KOPT-K1 (cell line): ENCODE measurements around the gene KLC3.

ENCODE experiments used
- H3K27ac ChIP-seq: fragments of 200-600 bp; sonication (generic); 2 replicates; pipeline ENCODE4 v1.5.1; 2016; ENCODE audit warnings: antibody characterized with exemption, mild to moderate bottlenecking, low read depth, low read length; ENCODE audit not compliant: poor library complexity, severe bottlenecking
- H3K36me3 ChIP-seq: fragments of 200-600 bp; sonication (generic); 2 replicates; pipeline ENCODE4 v1.5.1; 2017; ENCODE audit warnings: antibody characterized with exemption, mild to moderate bottlenecking, low read length, moderate library complexity; ENCODE audit not compliant: insufficient read depth
- H3K9me3 ChIP-seq: fragments of 200-600 bp; sonication (generic); 2 replicates; pipeline ENCODE4 v1.5.1; 2017; ENCODE audit warnings: antibody characterized with exemption, low read length, mild to moderate bottlenecking; ENCODE audit not compliant: insufficient read depth, poor library complexity, severe bottlenecking

KLC3 gene

DNA sequence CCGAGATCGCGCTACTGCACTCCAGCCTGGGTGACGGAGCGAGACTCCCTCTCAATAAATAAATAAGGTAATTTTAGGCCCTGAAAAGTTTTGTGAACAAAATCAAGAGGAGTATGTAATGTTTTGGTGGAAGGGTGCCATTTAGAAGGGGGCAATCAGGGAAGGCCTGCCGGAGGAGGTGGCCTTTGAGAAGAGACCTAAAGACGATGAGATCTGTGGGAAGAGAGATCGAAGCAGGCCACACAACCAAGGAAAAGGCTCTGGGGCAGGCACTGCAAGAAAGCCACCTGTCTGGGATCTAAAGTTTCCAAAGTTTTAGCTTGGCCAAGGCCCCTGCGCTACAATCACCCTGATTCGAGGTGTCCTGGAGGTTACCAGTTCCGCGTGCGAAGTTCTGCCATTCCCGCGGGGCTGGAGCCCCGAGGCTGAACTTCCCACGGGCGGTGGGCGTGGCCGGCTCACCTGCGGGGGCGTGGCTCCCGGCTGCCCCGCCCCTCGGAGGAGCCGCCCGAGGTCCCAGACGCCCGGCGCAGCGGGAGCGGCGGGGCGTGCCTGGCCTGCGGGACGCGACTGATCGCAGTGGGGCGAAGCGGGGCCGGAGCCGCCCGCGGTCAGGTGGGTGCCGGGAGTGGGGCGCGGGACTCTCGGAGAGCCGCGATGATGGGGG lies at the start of gene KLC3:
KLC3 (plus strand) TSS at position 519 of the 667 bp plus-strand sequence. CDS start 4,792 bp downstream, outside the sequence.
- H3K27ac ChIP-seq: no peak within 1 kb of the TSS

DNA sequence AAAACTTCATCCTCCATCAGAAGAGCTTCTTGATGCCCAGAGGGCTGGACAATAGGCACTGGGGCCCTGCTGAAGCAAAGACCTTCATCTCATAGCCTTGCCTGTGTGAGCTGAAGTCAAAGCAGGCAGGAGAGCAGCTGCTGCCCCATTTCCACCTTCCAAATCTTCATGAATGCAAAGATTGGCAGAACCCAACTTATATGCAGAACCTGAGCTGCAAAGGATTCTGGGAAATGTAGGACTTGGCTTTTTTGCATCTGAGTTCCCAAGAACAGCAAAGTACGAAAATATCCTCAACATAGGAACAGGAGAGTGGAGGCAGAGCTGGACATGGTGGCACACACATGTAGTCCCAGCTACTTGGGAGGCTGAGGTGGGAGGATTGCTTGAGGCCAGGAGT lies 48.7 kb upstream of the KLC3 start:
- Histone ChIP-seq H3K36me3 (peaks cover 5% of the 10 kb centered on the region; the same call in 1 of the 2 replicates), H3K27ac (no peak overlapping the region), H3K9me3 (no peaks in the 10 kb centered on the region)

More for the DNA sequence above, at the start of gene KLC3:
- H3K36me3 ChIP-seq: no peaks in the 10 kb centered on the region
- no peaks in the 10 kb centered on the region for H3K9me3 ChIP-seq

DNA sequence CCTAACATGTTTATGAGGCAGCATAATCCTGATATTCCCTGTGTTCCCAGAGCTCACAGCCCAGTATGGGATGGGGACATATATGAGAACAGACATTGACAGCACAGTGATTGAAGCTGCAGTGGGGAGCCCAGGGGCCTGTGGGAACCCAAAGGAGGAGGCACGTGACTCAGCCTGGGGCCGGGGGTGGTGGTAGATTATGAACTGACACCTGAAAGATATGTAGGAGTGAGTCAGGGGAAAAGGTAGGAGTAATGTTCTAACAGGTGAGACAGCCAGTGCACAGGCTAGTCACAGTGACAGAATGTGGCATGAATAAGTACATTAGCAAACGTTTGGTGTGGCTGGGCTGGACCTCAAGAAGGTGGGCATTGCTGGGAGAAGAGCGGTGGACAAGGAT lies 46.9 kb upstream of the KLC3 start:
- Histone ChIP-seq H3K36me3 (peaks cover 5% of the 10 kb centered on the region; the same call in 1 of the 2 replicates), H3K9me3 (no peaks in the 10 kb centered on the region), H3K27ac (no peak overlapping the region)

DNA sequence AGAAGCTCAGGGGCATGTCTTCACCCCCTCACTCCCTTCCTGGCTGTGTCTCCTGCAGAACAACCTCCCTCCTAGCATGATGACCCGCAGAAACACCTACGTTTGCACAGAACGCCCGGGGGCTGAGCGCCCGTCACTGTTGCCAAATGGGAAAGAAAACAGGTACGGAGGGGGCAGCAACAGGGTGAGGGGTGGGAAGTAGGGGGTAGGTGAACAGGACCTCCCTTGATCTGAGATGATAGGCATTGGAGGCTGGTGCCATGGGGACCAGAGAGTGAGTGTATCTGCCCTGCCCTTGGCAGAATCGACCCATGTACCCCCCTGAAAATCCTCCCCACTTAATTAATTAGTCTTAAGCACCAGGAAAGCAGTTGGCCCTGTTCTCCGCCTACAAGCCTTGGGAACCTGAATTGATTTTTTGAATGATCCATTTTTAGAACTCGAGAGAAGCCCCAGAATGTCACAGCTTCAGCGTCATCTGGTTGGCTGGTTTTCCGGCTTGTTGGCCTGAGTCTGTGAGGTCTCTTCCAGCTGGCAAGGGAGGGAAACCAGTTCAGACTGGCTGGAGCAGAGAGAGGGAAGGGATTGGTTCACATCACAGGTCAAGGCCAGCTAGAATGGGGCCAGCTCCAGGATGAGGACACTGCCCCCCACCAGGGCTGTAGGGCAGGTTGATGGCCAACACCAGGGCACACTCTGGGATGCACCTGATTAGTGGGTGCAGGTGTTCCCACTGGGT lies 46.1 kb upstream of the KLC3 start:
- Histone ChIP-seq H3K36me3 (peaks cover 5% of the 10 kb centered on the region; the same call in 1 of the 2 replicates), H3K27ac (no peak overlapping the region), H3K9me3 (no peaks in the 10 kb centered on the region)

DNA sequence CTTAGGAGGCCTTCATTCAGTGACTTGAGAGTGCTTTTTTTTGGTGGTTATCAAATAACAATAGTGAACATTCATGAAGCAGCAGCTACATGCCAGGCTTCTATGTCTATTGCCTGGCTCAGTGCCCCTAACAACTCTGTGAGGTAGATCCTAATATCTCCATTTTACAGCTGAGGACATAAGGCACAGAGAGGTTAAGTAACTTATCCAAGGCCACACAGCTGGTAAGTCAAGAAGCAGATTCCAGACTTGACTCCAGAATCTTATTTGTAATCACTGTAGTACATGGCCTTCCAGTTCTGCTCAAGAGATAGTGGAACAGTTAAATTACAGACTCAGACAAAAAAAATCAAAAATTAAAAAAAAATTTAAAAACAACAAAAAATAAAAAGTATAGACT lies 44.7 kb upstream of the KLC3 start:
- peaks cover 10% of the 10 kb centered on the region; the same call in 1 of the 2 replicates for H3K36me3 ChIP-seq
- no peak overlapping the region for H3K27ac ChIP-seq
- H3K9me3 ChIP-seq: no peaks in the 10 kb centered on the region

DNA sequence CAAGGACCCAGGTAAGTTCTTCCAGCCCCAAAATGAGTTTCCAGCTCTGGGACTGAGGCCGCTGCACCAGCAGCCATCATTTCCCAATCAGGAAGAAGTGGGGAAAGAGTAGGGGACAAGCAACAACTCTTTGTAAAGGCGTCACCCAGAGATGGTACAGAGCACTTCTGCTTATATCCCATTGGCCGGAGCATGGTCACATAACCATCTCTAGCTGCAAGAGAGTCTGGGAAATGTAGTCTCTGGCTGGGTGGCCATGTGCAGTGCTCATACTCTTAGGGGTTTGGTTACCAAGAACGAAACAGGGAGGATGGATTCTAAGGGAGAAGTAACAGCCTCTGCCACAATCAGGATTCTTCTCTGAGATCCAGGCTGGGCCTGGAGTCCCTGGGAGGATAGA lies 44.2 kb upstream of the KLC3 start:
- no peaks in the 10 kb centered on the region for H3K9me3 ChIP-seq
- peaks cover 10% of the 10 kb centered on the region; the same call in 1 of the 2 replicates for H3K36me3 ChIP-seq
- no peak overlapping the region for H3K27ac ChIP-seq

DNA sequence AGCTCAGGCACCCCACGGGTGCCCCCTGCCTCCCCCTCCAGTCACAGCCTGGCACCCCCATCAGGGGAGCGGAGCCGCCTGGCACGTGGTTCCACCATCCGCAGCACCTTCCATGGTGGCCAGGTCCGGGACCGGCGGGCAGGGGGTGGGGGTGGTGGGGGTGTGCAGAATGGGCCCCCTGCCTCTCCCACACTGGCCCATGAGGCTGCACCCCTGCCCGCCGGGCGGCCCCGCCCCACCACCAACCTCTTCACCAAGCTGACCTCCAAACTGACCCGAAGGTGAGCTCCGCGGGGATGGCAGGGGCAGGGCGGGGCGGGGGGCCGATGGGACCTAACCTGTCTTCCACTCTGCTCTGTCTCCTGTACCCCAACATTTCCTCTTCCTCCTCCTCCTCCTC lies 42.9 kb upstream of the KLC3 start:
- Histone ChIP-seq H3K27ac (no peak overlapping the region), H3K9me3 (no peaks in the 10 kb centered on the region), H3K36me3 (peaks cover 10% of the 10 kb centered on the region; the same call in 1 of the 2 replicates)

DNA sequence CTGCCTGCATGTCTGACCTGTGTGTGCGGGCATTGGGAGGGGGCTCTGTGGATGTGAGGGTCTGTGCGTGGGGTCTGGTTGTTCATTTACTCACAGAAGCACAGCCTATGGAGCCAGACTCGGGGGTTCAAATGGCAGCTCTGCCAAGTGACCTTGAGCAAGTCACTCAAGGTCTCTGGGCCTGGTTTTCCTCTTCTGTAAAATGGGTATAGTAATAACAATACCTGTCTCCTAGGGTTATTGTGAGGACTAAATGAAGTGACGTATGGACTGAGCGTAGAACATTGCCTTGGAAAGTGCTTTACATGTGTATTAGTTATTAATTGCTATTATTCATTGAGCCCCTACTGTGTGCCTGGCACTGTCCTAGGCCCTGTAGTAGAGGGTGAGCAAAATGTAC lies 42.3 kb upstream of the KLC3 start:
- no peak overlapping the region for H3K27ac ChIP-seq
- peaks cover 10% of the 10 kb centered on the region; the same call in 1 of the 2 replicates for H3K36me3 ChIP-seq
- H3K9me3 ChIP-seq: no peaks in the 10 kb centered on the region

DNA sequence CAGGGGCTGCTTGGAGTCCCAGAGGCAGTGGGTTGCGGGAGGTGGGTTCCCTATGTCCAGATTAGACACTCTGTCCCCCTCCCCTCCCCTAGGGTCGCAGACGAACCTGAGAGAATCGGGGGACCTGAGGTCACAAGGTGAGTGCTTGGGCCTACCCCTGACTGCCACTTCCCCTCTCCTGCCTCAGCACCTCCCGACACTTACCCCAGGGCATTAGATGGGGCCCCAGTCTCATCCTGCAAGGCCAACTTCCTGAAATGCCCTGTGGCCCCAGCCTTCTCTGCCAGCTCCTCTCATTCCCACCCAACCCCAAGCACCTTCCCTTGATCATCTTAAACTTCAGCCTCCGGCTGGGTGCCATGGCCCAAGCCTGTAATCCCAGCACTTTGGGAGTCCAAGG lies 40.8 kb upstream of the KLC3 start:
- Histone ChIP-seq H3K9me3 (no peaks in the 10 kb centered on the region), H3K27ac (no peak overlapping the region), H3K36me3 (peaks cover 10% of the 10 kb centered on the region; the same call in 1 of the 2 replicates)

DNA sequence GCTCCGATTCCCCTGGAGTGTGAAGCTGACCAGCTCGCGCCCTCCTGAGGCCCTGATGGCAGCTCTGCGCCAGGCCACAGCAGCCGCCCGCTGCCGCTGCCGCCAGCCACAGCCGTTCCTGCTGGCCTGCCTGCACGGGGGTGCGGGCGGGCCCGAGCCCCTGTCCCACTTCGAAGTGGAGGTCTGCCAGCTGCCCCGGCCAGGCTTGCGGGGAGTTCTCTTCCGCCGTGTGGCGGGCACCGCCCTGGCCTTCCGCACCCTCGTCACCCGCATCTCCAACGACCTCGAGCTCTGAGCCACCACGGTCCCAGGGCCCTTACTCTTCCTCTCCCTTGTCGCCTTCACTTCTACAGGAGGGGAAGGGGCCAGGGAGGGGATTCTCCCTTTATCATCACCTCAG lies 38.1 kb upstream of the KLC3 start:
- Histone ChIP-seq H3K9me3 (no peaks in the 10 kb centered on the region), H3K27ac (no peak overlapping the region), H3K36me3 (peaks cover 6% of the 10 kb centered on the region; the same call in 1 of the 2 replicates)

DNA sequence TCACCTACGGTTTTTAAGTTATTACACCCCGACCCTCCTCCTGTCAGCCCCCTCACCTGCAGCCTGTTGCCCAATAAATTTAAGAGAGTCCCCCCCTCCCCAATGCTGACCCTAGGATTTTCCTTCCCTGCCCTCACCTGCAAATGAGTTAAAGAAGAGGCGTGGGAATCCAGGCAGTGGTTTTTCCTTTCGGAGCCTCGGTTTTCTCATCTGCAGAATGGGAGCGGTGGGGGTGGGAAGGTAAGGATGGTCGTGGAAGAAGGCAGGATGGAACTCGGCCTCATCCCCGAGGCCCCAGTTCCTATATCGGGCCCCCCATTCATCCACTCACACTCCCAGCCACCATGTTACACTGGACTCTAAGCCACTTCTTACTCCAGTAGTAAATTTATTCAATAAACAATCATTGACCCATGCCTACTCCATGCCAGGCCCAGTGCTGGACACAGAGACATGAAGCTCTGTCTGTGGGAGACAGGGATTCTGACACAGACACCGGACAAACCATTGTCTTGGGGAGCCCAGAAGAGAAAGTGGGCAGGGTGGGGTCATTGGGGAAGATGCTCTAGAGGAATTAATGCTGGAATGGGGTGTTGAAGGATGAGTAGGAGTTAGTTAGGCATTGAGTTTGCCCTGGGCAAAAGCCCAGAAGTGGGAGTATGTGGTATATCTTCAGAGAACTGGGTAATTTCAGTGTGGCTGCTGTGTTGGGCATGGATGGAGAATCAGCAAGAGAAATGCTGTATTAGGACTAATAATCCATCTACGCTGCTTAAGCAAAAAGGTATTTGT lies 37.1 kb upstream of the KLC3 start:
- Histone ChIP-seq H3K9me3 (no peaks in the 10 kb centered on the region), H3K36me3 (peaks cover 5% of the 10 kb centered on the region; the same call in 1 of the 2 replicates), H3K27ac (no peak overlapping the region)

DNA sequence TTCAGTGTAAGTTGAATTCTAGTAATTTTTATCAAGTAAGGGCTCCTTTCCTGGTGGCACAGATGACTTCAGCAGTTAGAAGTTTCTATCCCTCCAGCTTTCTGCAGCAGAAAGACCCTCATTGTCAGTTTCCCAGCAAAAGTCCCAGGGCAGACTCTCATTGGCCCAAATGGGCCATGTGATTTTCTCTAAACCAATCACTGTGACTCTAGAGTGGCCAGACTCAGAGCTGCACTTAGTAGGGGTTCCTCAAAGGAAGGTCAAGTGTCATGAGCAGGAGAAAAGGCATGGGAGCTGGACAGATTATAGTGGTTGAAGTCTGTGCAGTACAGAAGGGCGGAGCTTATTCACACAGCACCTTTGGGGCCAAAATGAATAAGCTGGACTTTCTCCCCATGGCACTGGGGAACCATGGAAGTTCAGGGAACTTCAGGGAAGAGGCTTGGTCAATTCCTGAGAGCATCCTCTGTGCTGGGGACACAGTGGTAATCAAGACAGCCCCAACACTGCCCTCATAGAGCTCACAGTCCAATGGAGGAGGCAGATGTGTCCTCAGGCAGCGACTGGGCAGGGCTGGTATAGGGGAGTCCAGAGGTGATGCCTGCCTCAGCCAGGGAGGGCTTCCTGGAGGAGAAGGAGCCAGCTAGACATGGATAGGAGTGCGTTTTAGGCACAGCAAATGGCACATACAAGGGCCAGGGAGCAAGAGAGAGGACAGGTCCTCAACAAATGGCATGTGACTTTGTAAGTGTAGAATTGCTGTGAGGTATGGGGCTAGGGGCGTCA lies 36.2 kb upstream of the KLC3 start:
- Histone ChIP-seq H3K36me3 (peaks cover 5% of the 10 kb centered on the region; the same call in 1 of the 2 replicates), H3K27ac (no peak overlapping the region), H3K9me3 (no peaks in the 10 kb centered on the region)

DNA sequence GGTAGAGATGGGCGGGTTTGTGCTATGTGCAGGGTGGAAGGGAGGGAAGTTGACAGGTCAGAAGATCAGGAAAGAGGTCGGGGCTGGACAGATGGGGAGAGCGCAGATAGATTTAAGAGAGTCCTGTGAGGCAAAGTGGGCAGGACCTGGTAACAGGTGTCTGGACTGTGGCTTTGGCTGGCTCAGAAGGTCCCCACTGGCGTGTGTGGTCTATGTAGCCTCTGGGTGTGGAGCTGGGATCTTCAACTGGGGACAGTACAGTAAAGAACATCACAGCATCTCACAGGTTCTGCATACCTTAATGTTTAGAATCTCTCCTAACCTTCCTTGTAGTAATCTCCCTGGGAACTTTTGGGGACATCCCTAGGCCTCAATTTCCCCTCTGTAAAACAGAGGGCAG lies 35.5 kb upstream of the KLC3 start:
- Histone ChIP-seq H3K36me3 (0 out of 2 replicates have a peak, but pooled peaks cover under 1% of the 10 kb centered on the region), H3K9me3 (no peaks in the 10 kb centered on the region), H3K27ac (no peak overlapping the region)

DNA sequence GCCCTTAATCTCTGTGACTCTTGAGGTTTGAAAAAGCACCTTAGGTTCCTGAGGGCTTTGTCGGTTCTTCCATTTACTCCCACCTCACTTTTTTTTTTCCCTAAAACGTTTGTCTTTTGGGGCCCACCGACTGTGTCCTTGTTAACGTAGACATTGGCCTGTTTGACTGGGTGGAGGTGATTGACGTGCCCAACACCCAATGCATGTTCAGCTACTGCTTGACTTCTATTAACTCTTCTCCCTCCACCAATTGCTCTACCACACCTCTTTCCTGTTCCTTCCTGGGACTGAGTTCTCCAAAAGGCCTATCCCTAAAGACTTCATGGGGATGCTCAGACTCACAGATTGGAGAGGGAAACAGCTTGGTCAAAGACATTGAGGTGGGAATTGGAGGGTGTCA lies 35.1 kb upstream of the KLC3 start:
- no peaks in the 10 kb centered on the region for H3K36me3 ChIP-seq
- no peak overlapping the region for H3K27ac ChIP-seq
- H3K9me3 ChIP-seq: no peaks in the 10 kb centered on the region
